Astrocyte (in vitro differentiated cells and primary cell): ENCODE data around the gene VIM. TPM values are rescaled to one million over a fixed set of nuclear protein-coding genes. Genes with fewer than 3 reads are reported as not detected.
"Not testable (repeated sequence)": the region's sequence is repeated elsewhere in the genome, so short reads cannot be mapped to it uniquely, and the experiment has no call there.

Experiments used
- DNase-seq: peaks from one replicate; pipeline ENCODE4 v3.0.0-alpha.2; 2010; ENCODE audit warnings: low read depth
- FAIRE-seq: peaks from 2 replicates; lab custom pipeline; 2011; peaks lifted over from hg19 to GRCh38; lab: Jason Lieb, UNC
- H2AFZ ChIP-seq: 2 replicates; pipeline ENCODE4 v1.6.0; 2012; ENCODE audit warnings: low read depth, low read length, inconsistent platforms
- H3K27ac ChIP-seq: 2 replicates; pipeline ENCODE4 v1.5.1; 2011; ENCODE audit warnings: low read depth, low read length, inconsistent platforms
- H3K27me3 ChIP-seq: 2 replicates; pipeline ENCODE4 v1.6.0; 2011; ENCODE audit warnings: low read length, inconsistent platforms; ENCODE audit not compliant: insufficient read depth
- H3K36me3 ChIP-seq: 2 replicates; pipeline ENCODE4 v1.5.1; 2011; ENCODE audit warnings: low read length, inconsistent platforms; ENCODE audit not compliant: insufficient read depth
- H3K4me1 ChIP-seq: 2 replicates; pipeline ENCODE4 v1.5.1; 2011; ENCODE audit warnings: low read length, inconsistent platforms; ENCODE audit not compliant: insufficient read depth
- H3K4me2 ChIP-seq: 2 replicates; pipeline ENCODE4 v1.6.0; 2012; ENCODE audit warnings: low read length, inconsistent platforms
- H3K4me3 ChIP-seq: 2 replicates; pipeline ENCODE4 v1.5.1; 2011; ENCODE audit warnings: low read depth, mild to moderate bottlenecking, low read length, inconsistent platforms; ENCODE audit not compliant: insufficient read depth
- H3K79me2 ChIP-seq: 2 replicates; pipeline ENCODE4 v1.6.0; 2012; ENCODE audit warnings: mild to moderate bottlenecking, low read length, inconsistent platforms; ENCODE audit not compliant: insufficient read depth
- H3K9ac ChIP-seq: 2 replicates; pipeline ENCODE4 v1.6.0; 2012; ENCODE audit warnings: mild to moderate bottlenecking, low read length, inconsistent platforms
- H3K9me3 ChIP-seq: 2 replicates; pipeline ENCODE4 v1.5.1; 2012; ENCODE audit warnings: low read depth, mild to moderate bottlenecking, low read length, inconsistent platforms; ENCODE audit not compliant: insufficient read depth
- H4K20me1 ChIP-seq: 2 replicates; pipeline ENCODE4 v1.6.0; 2012; ENCODE audit warnings: low read length, inconsistent platforms; ENCODE audit not compliant: insufficient read depth
- H3K27ac Mint-ChIP-seq: one replicate; pipeline ENCODE4 v1.8.0; 2021; ENCODE audit warnings: mild to moderate bottlenecking, mixed read lengths; ENCODE audit not compliant: unreplicated experiment
- H3K27me3 Mint-ChIP-seq: one replicate; pipeline ENCODE4 v1.8.0; 2021; ENCODE audit warnings: low read depth, mixed read lengths; ENCODE audit not compliant: unreplicated experiment
- H3K36me3 Mint-ChIP-seq: one replicate; pipeline ENCODE4 v1.8.0; 2021; ENCODE audit warnings: low read depth, mixed read lengths; ENCODE audit not compliant: unreplicated experiment
- H3K4me1 Mint-ChIP-seq: one replicate; pipeline ENCODE4 v1.8.0; 2021; ENCODE audit warnings: low read depth, mixed read lengths; ENCODE audit not compliant: unreplicated experiment
- H3K4me3 Mint-ChIP-seq: one replicate; pipeline ENCODE4 v1.8.0; 2021; ENCODE audit warnings: mild to moderate bottlenecking, moderate library complexity, mixed read lengths; ENCODE audit not compliant: unreplicated experiment
- H3K9me3 Mint-ChIP-seq: one replicate; pipeline ENCODE4 v1.8.0; 2021; ENCODE audit warnings: mild to moderate bottlenecking, mixed read lengths; ENCODE audit not compliant: unreplicated experiment
- EZH2 ChIP-seq: IDR thresholded peaks from 2 replicates; pipeline ENCODE4 v1.6.1; 2012; ENCODE audit warnings: mild to moderate bottlenecking, low read length, inconsistent platforms; ENCODE audit not compliant: insufficient read depth
- total RNA-seq: library from RNA; stranded (reverse); gene quantifications from 2 replicates; pipeline ENCODE4 v1.2.1, GENCODE V29; 2021
- TF ChIP-seq, protein P1 (sequence below): IDR thresholded peaks from 2 replicates; pipeline ENCODE4 v1.5.1; 2011; ENCODE audit warnings: low read depth, mild to moderate bottlenecking, inconsistent platforms, low read length, moderate library complexity; ENCODE audit not compliant: insufficient read depth

The VIM gene
- total RNA-seq, 1 donor from 2014 or later = 5,400 TPM

DNA sequence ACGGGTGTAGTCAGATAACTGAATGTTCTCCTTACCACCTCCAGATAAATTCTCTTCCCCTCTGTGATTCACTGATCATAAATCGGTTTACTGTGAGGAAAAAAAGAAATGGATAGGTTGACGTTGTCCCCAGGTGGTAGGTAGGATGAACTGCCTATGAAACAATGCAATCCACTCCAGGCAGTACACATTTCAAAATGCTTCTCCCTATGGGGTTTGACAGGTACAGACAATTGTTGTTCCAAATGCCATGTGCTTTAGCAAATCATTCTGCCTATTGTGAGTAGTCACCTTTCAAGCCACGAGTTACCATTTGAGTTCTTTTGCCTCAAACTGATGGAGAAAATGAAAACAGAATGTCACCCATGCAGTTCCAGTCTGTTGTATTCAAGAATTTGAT is 21.8 kb downstream of the VIM start:
- Histone ChIP-seq H3K79me2 (no peaks in the 10 kb centered on the region), H3K9me3 (no peaks in the 10 kb centered on the region), H3K27ac (no peak overlapping the region), H4K20me1 (no peaks in the 10 kb centered on the region), H3K4me2 (no peak overlapping the region), H3K9ac (no peak overlapping the region), H3K4me3 (no peak overlapping the region), H3K4me1 (peaks cover under 1% of the 10 kb centered on the region), H3K27me3 (no peaks in the 10 kb centered on the region), H3K36me3 (no peaks in the 10 kb centered on the region), H2AFZ (no peak overlapping the region)
- Mint-ChIP-seq H3K36me3 (peaks cover 7% of the 10 kb centered on the region), H3K4me3 (no peak overlapping the region), H3K4me1 (peaks cover 1% of the 10 kb centered on the region), H3K27me3 (peaks cover 2% of the 10 kb centered on the region), H3K27ac (no peak overlapping the region), H3K9me3 (peaks cover 8% of the 10 kb centered on the region)
- FAIRE-seq (no peak), DNase-seq (no peak)
- TF ChIP-seq, protein P1, sequence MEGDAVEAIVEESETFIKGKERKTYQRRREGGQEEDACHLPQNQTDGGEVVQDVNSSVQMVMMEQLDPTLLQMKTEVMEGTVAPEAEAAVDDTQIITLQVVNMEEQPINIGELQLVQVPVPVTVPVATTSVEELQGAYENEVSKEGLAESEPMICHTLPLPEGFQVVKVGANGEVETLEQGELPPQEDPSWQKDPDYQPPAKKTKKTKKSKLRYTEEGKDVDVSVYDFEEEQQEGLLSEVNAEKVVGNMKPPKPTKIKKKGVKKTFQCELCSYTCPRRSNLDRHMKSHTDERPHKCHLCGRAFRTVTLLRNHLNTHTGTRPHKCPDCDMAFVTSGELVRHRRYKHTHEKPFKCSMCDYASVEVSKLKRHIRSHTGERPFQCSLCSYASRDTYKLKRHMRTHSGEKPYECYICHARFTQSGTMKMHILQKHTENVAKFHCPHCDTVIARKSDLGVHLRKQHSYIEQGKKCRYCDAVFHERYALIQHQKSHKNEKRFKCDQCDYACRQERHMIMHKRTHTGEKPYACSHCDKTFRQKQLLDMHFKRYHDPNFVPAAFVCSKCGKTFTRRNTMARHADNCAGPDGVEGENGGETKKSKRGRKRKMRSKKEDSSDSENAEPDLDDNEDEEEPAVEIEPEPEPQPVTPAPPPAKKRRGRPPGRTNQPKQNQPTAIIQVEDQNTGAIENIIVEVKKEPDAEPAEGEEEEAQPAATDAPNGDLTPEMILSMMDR = peak; percentile 53
- TF ChIP-seq EZH2 = no peak

- no peak overlapping the region for H3K4me2 ChIP-seq
- no peaks in the 10 kb centered on the region for H3K4me1 ChIP-seq
- Mint-ChIP-seq H3K4me1 (no peaks in the 10 kb centered on the region), H3K27ac (no peak overlapping the region), H3K27me3 (peaks cover 2% of the 10 kb centered on the region), H3K4me3 (no peak overlapping the region), H3K9me3 (peaks cover 8% of the 10 kb centered on the region), H3K36me3 (peaks cover 7% of the 10 kb centered on the region)
- no peaks in the 10 kb centered on the region for H3K27me3 ChIP-seq
- H3K36me3 ChIP-seq = no peaks in the 10 kb centered on the region
- no peaks in the 10 kb centered on the region for H4K20me1 ChIP-seq
- no peak overlapping the region for H2AFZ ChIP-seq
- no peak overlapping the region for H3K9ac ChIP-seq
- no peak for FAIRE-seq
- DNase-seq = no peak
- H3K4me3 ChIP-seq = no peak overlapping the region
- H3K27ac ChIP-seq = no peak overlapping the region
- no peaks in the 10 kb centered on the region for H3K9me3 ChIP-seq
- TF ChIP-seq, protein P1 = no peak
- no peak for TF ChIP-seq EZH2
- H3K79me2 ChIP-seq = no peaks in the 10 kb centered on the region
These were observed 22.7 kb downstream of the VIM start for GRCh38 chr10:17250736-17251135.

DNA sequence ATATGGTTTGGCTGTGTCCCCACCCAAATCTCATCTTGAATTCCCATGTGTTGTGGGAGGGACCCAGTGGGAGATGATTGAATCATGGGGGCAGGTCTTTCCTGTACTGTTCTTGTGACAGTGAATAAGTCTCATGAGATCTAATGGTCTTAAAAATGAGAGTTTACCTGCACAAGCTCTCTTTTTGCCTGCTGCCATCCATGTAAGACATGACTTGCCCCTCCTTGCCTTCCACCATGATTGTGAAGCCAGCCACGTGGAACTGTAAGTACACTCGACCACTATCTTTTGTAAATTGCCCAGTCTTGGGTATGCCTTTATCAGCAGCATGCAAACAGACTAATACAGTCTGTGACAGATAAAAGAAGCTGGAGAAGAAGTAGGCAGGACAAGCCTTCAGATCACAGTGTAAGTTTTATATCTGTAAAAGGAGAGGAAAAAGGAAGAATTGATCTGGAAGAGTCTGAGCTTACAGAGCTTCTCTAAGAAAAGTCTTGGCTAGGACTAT is 26.6 kb downstream of the VIM start:
- not testable (repeated sequence) for H2AFZ ChIP-seq, H3K4me3 Mint-ChIP-seq, H3K4me1 ChIP-seq, DNase-seq, H3K27me3 ChIP-seq, H3K9me3 Mint-ChIP-seq, H3K79me2 ChIP-seq, H4K20me1 ChIP-seq, H3K4me3 ChIP-seq, H3K27me3 Mint-ChIP-seq, H3K27ac Mint-ChIP-seq, H3K4me2 ChIP-seq, H3K9ac ChIP-seq, H3K27ac ChIP-seq, H3K36me3 ChIP-seq, FAIRE-seq, H3K36me3 Mint-ChIP-seq, H3K9me3 ChIP-seq
- H3K4me1 Mint-ChIP-seq = peaks cover 15% of the 10 kb centered on the region
